HCT116 (cell line): ENCODE results near the gene CXCR6. TPM values are rescaled to one million over a fixed set of nuclear protein-coding genes. Genes with fewer than 3 reads are reported as not detected.

ENCODE experiments used
- ATAC-seq: fragments of 200-7000 bp; cut with Tn5 transposase; 2 replicates; pipeline ENCODE4 v1.9.1; 2020; ENCODE audit warnings: mild to moderate bottlenecking, moderate library complexity
- Bru-seq: library from RNA; stranded (reverse); fragments of 400-500 nt; gene quantifications from one replicate; lab custom pipeline; 2021; lab: Mats Ljungman, UMichigan
- BruChase-seq, 2 experiments: library from RNA; stranded (reverse); fragments of 400-500 nt; gene quantifications; one replicate each; lab custom pipeline; 2021; lab: Mats Ljungman, UMichigan
- BruUV-seq: library from RNA; stranded (reverse); fragments of 400-500 nt; replicated peaks from 2 replicates; lab custom pipeline; 2021; lab: Mats Ljungman, UMichigan
- CTCF ChIA-PET: fragments of 300-600 bp; sonication (Branson Sonifier 250); formaldehyde crosslinking; loops from one replicate; lab custom pipeline; 2021; ENCODE audit warnings: antibody characterized with exemption; lab: Charles Lee
- POLR2A ChIA-PET: fragments of 300-600, 350-600 bp; sonication (Branson Sonifier 250); formaldehyde crosslinking; loops from one replicate; lab custom pipeline; 2021; ENCODE audit warnings: antibody characterized with exemption; lab: Charles Lee
- RAD21 ChIA-PET, 2 experiments: fragments of 300-600 bp; sonication (Branson Sonifier 250); formaldehyde crosslinking; loops; one replicate each; lab custom pipeline; 2023; ENCODE audit warnings: low total read pairs in 2 of 2; ENCODE audit not compliant: uncharacterized antibody in 2 of 2, unreplicated experiment in 2 of 2, low non-redundant PET in 1 of 2; lab: Charles Lee
- DNase-seq: peaks from one replicate; pipeline ENCODE4 v3.0.0-alpha.2; 2010; ENCODE audit warnings: low read depth, low spot score
- H2AFZ ChIP-seq: fragments of 200-600 bp; shearing (Covaris generic), sonication (generic); 2 replicates; pipeline ENCODE4 v1.6.1; 2017; ENCODE audit warnings: low read depth, mixed run types, mixed read lengths, antibody characterized with exemption, low read length; ENCODE audit not compliant: poor library complexity, severe bottlenecking
- H3K27ac ChIP-seq: 2 replicates; pipeline ENCODE4 v1.5.1; 2012; ENCODE audit warnings: low read depth, low read length
- H3K27me3 ChIP-seq: fragments of 200-600 bp; sonication (generic); 2 replicates; pipeline ENCODE4 v1.6.1; 2016; ENCODE audit warnings: mixed run types, low read length, mixed read lengths; ENCODE audit not compliant: insufficient read depth
- H3K36me3 ChIP-seq, 2 experiments: fragments of 200-500 bp in 1 of 2; fragments of 200-600 bp in 1 of 2; sonication (Bioruptor generic) in 1 of 2; sonication (generic) in 1 of 2; 2 replicates each; pipeline versions ENCODE4 v1.5.1 to v1.6.1; 2014 to 2016; ENCODE audit warnings: low read length in 2 of 2, inconsistent platforms in 1 of 2, mixed read lengths in 1 of 2, mixed run types in 1 of 2; ENCODE audit not compliant: insufficient read depth in 2 of 2, control insufficient read depth in 1 of 2
- H3K4me1 ChIP-seq, 2 experiments: fragments of 200-600 bp in 1 of 2; sonication (generic) in 1 of 2; 2 replicates each; pipeline versions ENCODE4 v1.5.1 to v1.6.1; 2012 to 2017; ENCODE audit warnings: low read length in 2 of 2, inconsistent platforms in 1 of 2, mild to moderate bottlenecking in 1 of 2, mixed read lengths in 1 of 2, mixed run types in 1 of 2, moderate library complexity in 1 of 2; ENCODE audit not compliant: insufficient read depth in 2 of 2, control insufficient read depth in 1 of 2
- H3K4me2 ChIP-seq: fragments of 200-600 bp; sonication (generic); 2 replicates; pipeline ENCODE4 v1.6.1; 2017; ENCODE audit warnings: mixed run types, low read length, mixed read lengths
- H3K4me3 ChIP-seq, 2 experiments: fragments of 200-600 bp in 1 of 2; sonication (generic) in 1 of 2; replicated peaks in 1 of 2; 2 replicates each; pipeline ENCODE4 v1.5.1; 2011 to 2016; ENCODE audit warnings: low read length in 2 of 2, control low read depth in 1 of 2, low read depth in 1 of 2, mild to moderate bottlenecking in 1 of 2, mixed read lengths in 1 of 2, mixed run types in 1 of 2
- H3K79me2 ChIP-seq: fragments of 200-600 bp; sonication (generic); 2 replicates; pipeline ENCODE4 v1.6.1; 2017; ENCODE audit warnings: mild to moderate bottlenecking, mixed run types, low read length, moderate library complexity, mixed read lengths; ENCODE audit not compliant: insufficient read depth
- H3K9ac ChIP-seq: fragments of 200-600 bp; sonication (generic); 2 replicates; pipeline ENCODE4 v1.6.1; 2016; ENCODE audit warnings: low read length, mixed read lengths
- H3K9me2 ChIP-seq: fragments of 200-600 bp; sonication (generic), shearing (Covaris generic); 2 replicates; pipeline ENCODE4 v1.6.1; 2017; ENCODE audit warnings: mixed run types, mild to moderate bottlenecking, moderate library complexity; ENCODE audit not compliant: insufficient read depth
- H3K9me3 ChIP-seq, 2 experiments: fragments of 200-500 bp in 1 of 2; fragments of 200-600 bp in 1 of 2; sonication (Bioruptor generic) in 1 of 2; sonication (generic) in 1 of 2; 2 replicates each; pipeline ENCODE4 v1.6.1; 2014 to 2017; ENCODE audit warnings: low read length in 2 of 2, mixed read lengths in 2 of 2, inconsistent platforms in 1 of 2, low read depth in 1 of 2, mild to moderate bottlenecking in 1 of 2, mixed run types in 1 of 2, moderate library complexity in 1 of 2; ENCODE audit not compliant: control insufficient read depth in 1 of 2, insufficient read depth in 1 of 2
- H4K20me1 ChIP-seq: fragments of 200-600 bp; sonication (generic), shearing (Covaris generic); 2 replicates; pipeline ENCODE4 v1.6.1; 2017; ENCODE audit warnings: mixed run types, mild to moderate bottlenecking, moderate library complexity; ENCODE audit not compliant: insufficient read depth
- ATF3 ChIP-seq: IDR thresholded peaks from 2 replicates; pipeline ENCODE4 v1.6.1; 2012
- EGR1 ChIP-seq: IDR thresholded peaks from 2 replicates; pipeline ENCODE4 v1.6.1; 2012; ENCODE audit warnings: low read depth
- ELF1 ChIP-seq: IDR thresholded peaks from 2 replicates; pipeline ENCODE4 v1.6.1; 2012; ENCODE audit warnings: low read depth, borderline replicate concordance
- EZH2 ChIP-seq: fragments of 200-600 bp; sonication (generic); IDR thresholded peaks from 2 replicates; pipeline ENCODE4 v1.6.1; 2017; ENCODE audit warnings: antibody characterized with exemption, mixed run types
- EZH2phosphoT487 ChIP-seq: fragments of 200-600 bp; IDR thresholded peaks from 2 replicates; pipeline ENCODE4 v1.6.1; 2018; ENCODE audit warnings: antibody characterized with exemption, borderline replicate concordance
- JUND ChIP-seq: IDR thresholded peaks from 2 replicates; pipeline ENCODE4 v1.6.1; 2012
- POLR2A ChIP-seq: IDR thresholded peaks from 2 replicates; pipeline ENCODE4 v1.7.0; 2011; ENCODE audit warnings: borderline replicate concordance; ENCODE audit not compliant: insufficient read depth, insufficient read length; ENCODE audit errors: extremely low read depth
- SIN3A ChIP-seq: IDR thresholded peaks from 2 replicates; pipeline ENCODE4 v1.6.1; 2012; ENCODE audit warnings: low read depth
- SP1 ChIP-seq: IDR thresholded peaks from 2 replicates; pipeline ENCODE4 v1.6.1; 2012; ENCODE audit warnings: low read depth
- SRF ChIP-seq: IDR thresholded peaks from 2 replicates; pipeline ENCODE4 v1.6.1; 2012; ENCODE audit warnings: low read depth
- TCF7L2 ChIP-seq: IDR thresholded peaks from 2 replicates; pipeline ENCODE4 v1.7.0; 2011; ENCODE audit warnings: borderline replicate concordance, inconsistent platforms; ENCODE audit not compliant: insufficient read depth, insufficient read length; ENCODE audit errors: extremely low read depth
- YY1 ChIP-seq: IDR thresholded peaks from 2 replicates; pipeline ENCODE4 v1.6.1; 2011; ENCODE audit warnings: low read length, low read depth, moderate library complexity, mild to moderate bottlenecking; ENCODE audit not compliant: insufficient replicate concordance; ENCODE audit errors: extremely low read depth
- ZBTB33 ChIP-seq: IDR thresholded peaks from 2 replicates; pipeline ENCODE4 v1.6.1; 2011; ENCODE audit warnings: mild to moderate bottlenecking, low read length, moderate library complexity; ENCODE audit not compliant: insufficient replicate concordance; ENCODE audit errors: extremely low read depth
- ZFX ChIP-seq: fragments of 450-650 bp; IDR thresholded peaks from 2 replicates; pipeline ENCODE4 v1.6.1; 2017
- ZNF274 ChIP-seq: fragments of 200-500 bp; sonication (Bioruptor generic); IDR thresholded peaks from 2 replicates; pipeline ENCODE4 v1.6.1; 2014; ENCODE audit warnings: mild to moderate bottlenecking, low read depth, low read length, inconsistent platforms
- intact Hi-C: fragments of 100-400 bp; cut with micrococcal nuclease; formaldehyde crosslinking; loops from 2 replicates; pipeline ENCODE4 v1.10.0; 2022
- long read RNA-seq: library from polyadenylated mRNA; unstranded; transcript quantifications from one replicate; pipeline ENCODE4 v2.0.0, GENCODE V29; 2021; ENCODE audit not compliant: unreplicated experiment
- polyA plus RNA-seq: library from polyadenylated mRNA; unstranded; fragments of >200 nt; gene quantifications from 2 replicates; pipeline ENCODE4 v1.2.1, GENCODE V29; 2012; ENCODE audit warnings: missing spikeins
- total RNA-seq: library from RNA; stranded (reverse); gene quantifications from one replicate; pipeline ENCODE4 v1.2.1, GENCODE V29; 2021; ENCODE audit not compliant: unreplicated experiment

The CXCR6 gene
- total RNA-seq = not detected
- 0.09 TPM in 1 of 2 replicates, not detected in the other for polyA plus RNA-seq
- Bru-seq, nascent RNA = not detected
- BruChase-seq, experiment 1, labeled RNA remaining after a 6-hour chase = not detected
- not detected for BruChase-seq, experiment 2, labeled RNA remaining after a 2-hour chase
- long read RNA-seq = 0 reads

GRCh38 chr3:45943207-45943846 lies at the start of gene CXCR6:
TSS of gene CXCR6 (plus strand) at chr3:45943464. CDS start at chr3:45946482, 3,018 bp downstream.
- no peaks in the 10 kb centered on the region for H3K9me2 ChIP-seq
- H3K4me3 ChIP-seq = no peak within 1 kb of the TSS
- no peak for ATAC-seq
- no peak within 1 kb of the TSS for H3K4me2 ChIP-seq
- no peak within 1 kb of the TSS for H2AFZ ChIP-seq
- H3K36me3 ChIP-seq = peaks cover 2 to 22% of the 10 kb centered on the region in 2 experiments; a peak in 2 of 4 replicates
- TF ChIP-seq EZH2phosphoT487 = no peak
- TF ChIP-seq ZNF274 = no peak
- no peak for TF ChIP-seq ELF1
- TF ChIP-seq, all 23 proteins: peak for 0
- DNase-seq = no peak
- POLR2A ChIA-PET = no interaction called here
- no peaks in the 10 kb centered on the region for H3K79me2 ChIP-seq
- CTCF ChIA-PET = interaction anchor here (0.9 to 1.0 kb wide), 2 partner anchors 133 to 136 kb away, joined by 4 read pairs; no protein-coding TSS in a partner anchor
- BruUV-seq = no TSS peak
- peaks cover 0 to 6% of the 10 kb centered on the region in 2 experiments; a peak in 1 of 4 replicates for H3K4me1 ChIP-seq
- no peaks in the 10 kb centered on the region for H4K20me1 ChIP-seq
- intact Hi-C loops = no loop called here
- H3K27ac ChIP-seq = no peak within 1 kb of the TSS
- RAD21 ChIA-PET = no interaction called here
- H3K9ac ChIP-seq = no peak within 1 kb of the TSS
- no peaks in the 10 kb centered on the region for H3K27me3 ChIP-seq
- no peaks in the 10 kb centered on the region for H3K9me3 ChIP-seq

- RAD21 ChIA-PET = no interaction called here
- Histone ChIP-seq H3K9ac (no peak overlapping the region), H3K27ac (no peak overlapping the region), H3K9me3 (no peaks in the 10 kb centered on the region), H3K4me1 (peaks cover 20 to 24% of the 10 kb centered on the region in 2 experiments), H3K4me2 (no peak overlapping the region), H3K27me3 (no peaks in the 10 kb centered on the region), H3K9me2 (no peaks in the 10 kb centered on the region), H3K4me3 (no peak overlapping the region), H4K20me1 (no peaks in the 10 kb centered on the region), H3K36me3 (no peaks in the 10 kb centered on the region), H3K79me2 (no peaks in the 10 kb centered on the region), H2AFZ (no peak overlapping the region)
- ATAC-seq = no peak
- CTCF ChIA-PET = no interaction called here
- intact Hi-C loops = no loop called here
- no peak for DNase-seq
- BruUV-seq = no TSS peak
- POLR2A ChIA-PET = no interaction called here
- TF ChIP-seq EGR1 (no peak), POLR2A (no peak), SP1 (no peak), ATF3 (no peak), ZBTB33 (no peak), ZNF274 (no peak), JUND (no peak), EZH2phosphoT487 (no peak), TCF7L2 (no peak), YY1 (no peak), SRF (no peak), ZFX (no peak), EZH2 (no peak), SIN3A (no peak)
Measured at GRCh38 chr3:45894015-45894414, 49.2 kb upstream of the CXCR6 start.
